ENCODE results near the gene WFDC1.
A peak's percentile ranks its signal among the peaks of the same experiment; 100 is the strongest.
"Not testable (repeated sequence)": the region's sequence is repeated elsewhere in the genome, so short reads cannot be mapped to it uniquely, and the experiment has no call there.

WFDC1 gene

GRCh38 chr16:84334058-84334457 is 39.4 kb downstream of the WFDC1 start:
- Histone ChIP-seq H3K9me3 (ENCODE audit: control insufficient read depth in 2 of 2, low read length in 2 of 2) (no peaks in the 10 kb centered on the region), H3K4me1 (ENCODE audit: control insufficient read depth in 2 of 2, insufficient read depth in 2 of 2, low read length in 2 of 2) (peaks cover 16 to 20% of the 10 kb centered on the region in 2 donors), H3K9ac (ENCODE audit: low read depth in 1 of 2, low read length in 2 of 2) (peak overlapping the region; percentile 34 to 53), H3K4me3 (ENCODE audit: low read length in 2 of 2) (no peak overlapping the region), H3K36me3 (ENCODE audit: control insufficient read depth in 2 of 2, insufficient read depth in 2 of 2, low read length in 2 of 2) (no peaks in the 10 kb centered on the region), H3K27ac (ENCODE audit: low read depth in 2 of 2, low read length in 2 of 2) (peak overlapping the region; percentile 82 to 91), H3K27me3 (ENCODE audit: control insufficient read depth in 2 of 2, insufficient read depth in 2 of 2, low read length in 2 of 2) (no peaks in the 10 kb centered on the region)

- Histone ChIP-seq H3K27me3 (ENCODE audit: control insufficient read depth in 2 of 2, insufficient read depth in 2 of 2, low read length in 2 of 2) (no peaks in the 10 kb centered on the region), H3K27ac (ENCODE audit: low read depth in 2 of 2, low read length in 2 of 2) (peak overlapping the region; percentile 82 to 91), H3K4me3 (ENCODE audit: low read length in 2 of 2) (no peak overlapping the region), H3K9ac (ENCODE audit: low read depth in 1 of 2, low read length in 2 of 2) (peak overlapping the region in 1 of 2 donors; percentile 52), H3K36me3 (ENCODE audit: control insufficient read depth in 2 of 2, insufficient read depth in 2 of 2, low read length in 2 of 2) (no peaks in the 10 kb centered on the region), H3K4me1 (ENCODE audit: control insufficient read depth in 2 of 2, insufficient read depth in 2 of 2, low read length in 2 of 2) (peaks cover 16 to 20% of the 10 kb centered on the region in 2 donors), H3K9me3 (ENCODE audit: control insufficient read depth in 2 of 2, low read length in 2 of 2) (no peaks in the 10 kb centered on the region)
Observed at GRCh38 chr16:84334482-84334881, 39.8 kb downstream of the WFDC1 start.

- not testable (repeated sequence) for H3K36me3 ChIP-seq (ENCODE audit: control insufficient read depth in 2 of 2, insufficient read depth in 2 of 2, low read length in 2 of 2); H3K9me3 ChIP-seq (ENCODE audit: control insufficient read depth in 2 of 2, low read length in 2 of 2)
Observed at GRCh38 chr16:84337236-84337635, 42.6 kb downstream of the WFDC1 start.

GRCh38 chr16:84339311-84339710 is 44.6 kb downstream of the WFDC1 start:
- Histone ChIP-seq H3K4me1 (ENCODE audit: control insufficient read depth in 2 of 2, insufficient read depth in 2 of 2, low read length in 2 of 2) (peaks cover 17 to 31% of the 10 kb centered on the region in 2 donors), H3K9ac (ENCODE audit: low read depth in 1 of 2, low read length in 2 of 2) (no peak overlapping the region), H3K36me3 (ENCODE audit: control insufficient read depth in 2 of 2, insufficient read depth in 2 of 2, low read length in 2 of 2) (no peaks in the 10 kb centered on the region), H3K9me3 (ENCODE audit: control insufficient read depth in 2 of 2, low read length in 2 of 2) (no peaks in the 10 kb centered on the region), H3K4me3 (ENCODE audit: low read length in 2 of 2) (no peak overlapping the region), H3K27me3 (ENCODE audit: control insufficient read depth in 2 of 2, insufficient read depth in 2 of 2, low read length in 2 of 2) (no peaks in the 10 kb centered on the region), H3K27ac (ENCODE audit: low read depth in 2 of 2, low read length in 2 of 2) (no peak overlapping the region)

More at GRCh38 chr16:84337236-84337635, 42.6 kb downstream of the WFDC1 start:
- H3K4me3 ChIP-seq (ENCODE audit: low read length in 2 of 2); H3K9ac ChIP-seq (ENCODE audit: low read depth in 1 of 2, low read length in 2 of 2); H3K27ac ChIP-seq (ENCODE audit: low read depth in 2 of 2, low read length in 2 of 2); H3K27me3 ChIP-seq (ENCODE audit: control insufficient read depth in 2 of 2, insufficient read depth in 2 of 2, low read length in 2 of 2): not testable (repeated sequence)
- H3K4me1 ChIP-seq (ENCODE audit: control insufficient read depth in 2 of 2, insufficient read depth in 2 of 2, low read length in 2 of 2) = peaks cover 27 to 42% of the 10 kb centered on the region in 2 donors

GRCh38 chr16:84339766-84340165 is 45.1 kb downstream of the WFDC1 start:
- Histone ChIP-seq H3K9ac (ENCODE audit: low read depth in 1 of 2, low read length in 2 of 2) (no peak overlapping the region), H3K27me3 (ENCODE audit: control insufficient read depth in 2 of 2, insufficient read depth in 2 of 2, low read length in 2 of 2) (no peaks in the 10 kb centered on the region), H3K4me1 (ENCODE audit: control insufficient read depth in 2 of 2, insufficient read depth in 2 of 2, low read length in 2 of 2) (peaks cover 15 to 27% of the 10 kb centered on the region in 2 donors), H3K4me3 (ENCODE audit: low read length in 2 of 2) (no peak overlapping the region), H3K9me3 (ENCODE audit: control insufficient read depth in 2 of 2, low read length in 2 of 2) (no peaks in the 10 kb centered on the region), H3K36me3 (ENCODE audit: control insufficient read depth in 2 of 2, insufficient read depth in 2 of 2, low read length in 2 of 2) (no peaks in the 10 kb centered on the region), H3K27ac (ENCODE audit: low read depth in 2 of 2, low read length in 2 of 2) (no peak overlapping the region)

GRCh38 chr16:84340325-84341040 is 45.8 kb downstream of the WFDC1 start:
- peak overlapping the region; percentile 43 to 61 for H3K9ac ChIP-seq (ENCODE audit: low read depth in 1 of 2, low read length in 2 of 2)
- H3K36me3 ChIP-seq (ENCODE audit: control insufficient read depth in 2 of 2, insufficient read depth in 2 of 2, low read length in 2 of 2) = no peaks in the 10 kb centered on the region
- peak overlapping the region; percentile 89 to 91 for H3K27ac ChIP-seq (ENCODE audit: low read depth in 2 of 2, low read length in 2 of 2)

GRCh38 chr16:84341528-84342295 is 47.0 kb downstream of the WFDC1 start:
- H3K36me3 ChIP-seq (ENCODE audit: control insufficient read depth in 2 of 2, insufficient read depth in 2 of 2, low read length in 2 of 2) = no peaks in the 10 kb centered on the region

More at GRCh38 chr16:84340325-84341040, 45.8 kb downstream of the WFDC1 start:
- H3K4me1 ChIP-seq (ENCODE audit: control insufficient read depth in 2 of 2, insufficient read depth in 2 of 2, low read length in 2 of 2) = peaks cover 15 to 25% of the 10 kb centered on the region in 2 donors
- no peaks in the 10 kb centered on the region for H3K27me3 ChIP-seq (ENCODE audit: control insufficient read depth in 2 of 2, insufficient read depth in 2 of 2, low read length in 2 of 2)
- no peaks in the 10 kb centered on the region for H3K9me3 ChIP-seq (ENCODE audit: control insufficient read depth in 2 of 2, low read length in 2 of 2)
- H3K4me3 ChIP-seq (ENCODE audit: low read length in 2 of 2) = no peak overlapping the region

GRCh38 chr16:84343800-84344199 is 49.1 kb downstream of the WFDC1 start:
- H3K9me3 ChIP-seq (ENCODE audit: control insufficient read depth in 2 of 2, low read length in 2 of 2); H3K4me3 ChIP-seq (ENCODE audit: low read length in 2 of 2): not testable (repeated sequence)
- H3K4me1 ChIP-seq (ENCODE audit: control insufficient read depth in 2 of 2, insufficient read depth in 2 of 2, low read length in 2 of 2) = peaks cover 16 to 27% of the 10 kb centered on the region in 2 donors

More at GRCh38 chr16:84341528-84342295, 47.0 kb downstream of the WFDC1 start:
- peak overlapping the region; percentile 34 to 57 for H3K9ac ChIP-seq (ENCODE audit: low read depth in 1 of 2, low read length in 2 of 2)
- H3K9me3 ChIP-seq (ENCODE audit: control insufficient read depth in 2 of 2, low read length in 2 of 2) = no peaks in the 10 kb centered on the region
- peak overlapping the region; percentile 89 to 91 for H3K27ac ChIP-seq (ENCODE audit: low read depth in 2 of 2, low read length in 2 of 2)
- peak overlapping the region; percentile 52 to 58 for H3K4me3 ChIP-seq (ENCODE audit: low read length in 2 of 2)
- H3K27me3 ChIP-seq (ENCODE audit: control insufficient read depth in 2 of 2, insufficient read depth in 2 of 2, low read length in 2 of 2) = no peaks in the 10 kb centered on the region
- H3K4me1 ChIP-seq (ENCODE audit: control insufficient read depth in 2 of 2, insufficient read depth in 2 of 2, low read length in 2 of 2) = peaks cover 15 to 25% of the 10 kb centered on the region in 2 donors

GRCh38 chr16:84344781-84345180 is 50.1 kb downstream of the WFDC1 start:
- Histone ChIP-seq H3K4me1 (ENCODE audit: control insufficient read depth in 2 of 2, insufficient read depth in 2 of 2, low read length in 2 of 2) (peaks cover 25 to 37% of the 10 kb centered on the region in 2 donors), H3K27ac (ENCODE audit: low read depth in 2 of 2, low read length in 2 of 2) (no peak overlapping the region), H3K9ac (ENCODE audit: low read depth in 1 of 2, low read length in 2 of 2) (no peak overlapping the region), H3K27me3 (ENCODE audit: control insufficient read depth in 2 of 2, insufficient read depth in 2 of 2, low read length in 2 of 2) (no peaks in the 10 kb centered on the region), H3K4me3 (ENCODE audit: low read length in 2 of 2) (no peak overlapping the region), H3K9me3 (ENCODE audit: control insufficient read depth in 2 of 2, low read length in 2 of 2) (no peaks in the 10 kb centered on the region), H3K36me3 (ENCODE audit: control insufficient read depth in 2 of 2, insufficient read depth in 2 of 2, low read length in 2 of 2) (no peaks in the 10 kb centered on the region)

More at GRCh38 chr16:84343800-84344199, 49.1 kb downstream of the WFDC1 start:
- H3K36me3 ChIP-seq (ENCODE audit: control insufficient read depth in 2 of 2, insufficient read depth in 2 of 2, low read length in 2 of 2); H3K27me3 ChIP-seq (ENCODE audit: control insufficient read depth in 2 of 2, insufficient read depth in 2 of 2, low read length in 2 of 2); H3K27ac ChIP-seq (ENCODE audit: low read depth in 2 of 2, low read length in 2 of 2); H3K9ac ChIP-seq (ENCODE audit: low read depth in 1 of 2, low read length in 2 of 2): not testable (repeated sequence)

GRCh38 chr16:84347161-84347560 is 52.5 kb downstream of the WFDC1 start:
- Histone ChIP-seq H3K9ac (ENCODE audit: low read depth in 1 of 2, low read length in 2 of 2) (no peak overlapping the region), H3K36me3 (ENCODE audit: control insufficient read depth in 2 of 2, insufficient read depth in 2 of 2, low read length in 2 of 2) (no peaks in the 10 kb centered on the region), H3K4me3 (ENCODE audit: low read length in 2 of 2) (no peak overlapping the region), H3K4me1 (ENCODE audit: control insufficient read depth in 2 of 2, insufficient read depth in 2 of 2, low read length in 2 of 2) (peaks cover 23 to 33% of the 10 kb centered on the region in 2 donors), H3K27me3 (ENCODE audit: control insufficient read depth in 2 of 2, insufficient read depth in 2 of 2, low read length in 2 of 2) (no peaks in the 10 kb centered on the region), H3K9me3 (ENCODE audit: control insufficient read depth in 2 of 2, low read length in 2 of 2) (no peaks in the 10 kb centered on the region), H3K27ac (ENCODE audit: low read depth in 2 of 2, low read length in 2 of 2) (no peak overlapping the region)
